Adipocyte (in vitro differentiated cells): ENCODE results near the gene PITPNM3.
A peak's percentile ranks its signal among the peaks of the same experiment; 100 is the strongest.

ENCODE experiments used
- DNase-seq: peaks from one replicate; pipeline ENCODE4 v3.0.0-alpha.2; 2015; ENCODE audit warnings: low read depth
- H3K27me3 ChIP-seq: replicated peaks from 2 replicates; pipeline ENCODE4 v1.7.0; 2013; ENCODE audit warnings: mild to moderate bottlenecking, low read length, moderate library complexity; ENCODE audit not compliant: control insufficient read depth, insufficient read depth
- H3K36me3 ChIP-seq: 2 replicates; pipeline ENCODE4 v1.7.0; 2013; ENCODE audit warnings: low read length, mild to moderate bottlenecking, moderate library complexity; ENCODE audit not compliant: control insufficient read depth, insufficient read depth, severe bottlenecking
- H3K4me1 ChIP-seq: 2 replicates; pipeline ENCODE4 v1.7.0; 2013; ENCODE audit warnings: mild to moderate bottlenecking, low read length, moderate library complexity; ENCODE audit not compliant: control insufficient read depth, insufficient read depth
- H3K4me3 ChIP-seq: 2 replicates; pipeline ENCODE4 v1.7.0; 2013; ENCODE audit warnings: mild to moderate bottlenecking, low read length, moderate library complexity
- H3K9ac ChIP-seq: 2 replicates; pipeline ENCODE4 v1.7.0; 2013; ENCODE audit warnings: mild to moderate bottlenecking, low read length, moderate library complexity
- H3K9me3 ChIP-seq: 2 replicates; pipeline ENCODE4 v1.7.0; 2013; ENCODE audit warnings: mild to moderate bottlenecking, low read length, moderate library complexity; ENCODE audit not compliant: control insufficient read depth

The PITPNM3 gene

DNA sequence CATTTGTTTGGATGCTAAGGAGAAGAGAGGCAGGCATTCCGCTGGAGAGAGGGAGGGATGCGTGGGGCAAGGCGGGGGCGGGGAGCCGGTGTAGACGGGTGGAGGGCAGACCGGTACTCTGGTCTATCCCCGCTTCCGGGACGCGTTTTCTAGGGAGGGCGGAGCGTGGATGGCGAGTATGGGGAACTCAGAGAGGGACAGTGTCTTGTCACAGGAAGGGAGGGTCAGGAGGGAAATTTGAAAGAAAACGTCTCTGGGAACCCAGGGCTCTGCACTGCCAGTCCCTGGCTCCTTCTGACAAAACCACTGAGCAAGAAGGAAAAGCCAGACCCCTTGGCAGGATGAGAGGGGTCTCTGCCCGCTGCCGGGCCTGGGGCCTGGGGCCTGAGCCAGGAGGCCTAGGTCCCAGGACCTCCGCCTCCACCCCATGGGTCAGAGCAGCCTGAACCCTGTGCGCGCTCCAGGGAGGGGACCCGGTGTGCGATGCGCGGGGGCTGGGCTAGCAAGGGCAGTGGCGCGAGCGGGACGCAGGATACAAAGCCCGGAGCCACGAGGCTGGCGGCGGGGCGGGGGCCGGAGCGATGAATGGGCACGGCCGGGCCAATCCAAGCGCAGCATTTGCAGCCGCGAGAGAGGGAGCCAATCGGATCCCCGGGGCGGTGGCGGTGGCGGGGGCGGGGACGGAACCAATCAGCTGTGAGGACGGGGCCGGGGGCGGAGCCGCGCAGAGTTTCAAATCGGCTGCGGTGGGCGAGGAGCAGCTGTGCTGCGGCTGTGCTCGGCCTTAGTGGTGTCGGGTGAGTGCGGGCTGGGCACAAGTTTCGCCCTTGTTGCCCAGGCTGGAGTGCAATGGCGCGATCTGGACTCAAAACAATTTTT is 112.4 kb downstream of the PITPNM3 start, which contains the start of gene PIMREG:
Gene PIMREG (plus strand): TSS at position 764 of the 879 bp plus-strand sequence. CDS start 656 bp downstream, outside the sequence.
- peak; percentile 99 for DNase-seq

DNA sequence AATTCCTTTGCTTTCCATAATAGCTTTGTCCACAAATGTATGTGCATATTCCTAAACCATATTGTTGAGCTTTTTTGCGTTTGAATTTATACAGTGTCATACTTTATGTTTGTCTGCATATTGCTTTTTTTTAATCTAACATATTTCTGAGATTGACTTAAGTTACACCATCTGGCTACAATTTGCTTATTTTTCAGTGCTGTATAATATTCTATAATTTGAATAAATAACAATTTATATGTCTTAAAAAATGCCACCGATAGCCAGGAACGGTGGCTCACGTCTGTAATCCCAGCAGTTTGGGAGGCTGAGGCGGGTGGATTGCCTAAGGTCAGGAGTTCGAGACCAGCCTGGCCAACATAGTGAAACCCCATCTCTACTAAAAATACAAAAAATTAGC is 113.6 kb downstream of the PITPNM3 start:
- no peak for DNase-seq
- no peaks in the 10 kb centered on the region for H3K36me3 ChIP-seq
- H3K4me3 ChIP-seq = no peak overlapping the region
- H3K9me3 ChIP-seq = no peaks in the 10 kb centered on the region
- peaks cover 3% of the 10 kb centered on the region for H3K27me3 ChIP-seq
- peaks cover 6% of the 10 kb centered on the region for H3K4me1 ChIP-seq
- no peak overlapping the region for H3K9ac ChIP-seq

More for the DNA sequence above, 112.4 kb downstream of the PITPNM3 start, which contains the start of gene PIMREG:
- H3K36me3 ChIP-seq = no peaks in the 10 kb centered on the region
- H3K4me3 ChIP-seq = peak within 1 kb of the TSS; percentile 87
- H3K9ac ChIP-seq = peak within 1 kb of the TSS; percentile 83
- H3K27me3 ChIP-seq = no peaks in the 10 kb centered on the region
- peaks cover 6% of the 10 kb centered on the region for H3K4me1 ChIP-seq
- H3K9me3 ChIP-seq = no peaks in the 10 kb centered on the region

DNA sequence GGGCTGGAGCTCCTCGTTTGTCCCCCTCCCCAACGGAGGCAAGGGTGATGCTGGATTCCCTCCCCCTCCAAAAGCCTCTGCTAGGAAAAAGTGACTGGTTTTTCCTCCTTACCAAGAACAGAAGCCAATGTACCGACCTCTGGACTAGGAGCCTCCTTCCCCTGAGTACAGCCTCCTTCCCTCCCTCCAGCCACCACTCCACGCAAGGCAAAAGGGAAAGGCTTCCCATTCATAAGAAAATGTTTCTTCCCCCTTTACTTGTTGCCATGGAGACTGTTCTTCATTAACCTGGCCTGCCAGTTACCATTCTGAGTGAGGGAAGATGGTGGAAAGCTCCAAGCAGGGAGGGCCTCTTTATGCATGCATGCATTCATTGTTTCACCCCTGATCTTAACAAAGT is 116.4 kb downstream of the PITPNM3 start:
- H3K4me1 ChIP-seq = peaks cover 6% of the 10 kb centered on the region
- H3K9me3 ChIP-seq = no peaks in the 10 kb centered on the region
- peaks cover 17% of the 10 kb centered on the region for H3K27me3 ChIP-seq
- H3K9ac ChIP-seq = no peak overlapping the region
- no peak overlapping the region for H3K4me3 ChIP-seq
- H3K36me3 ChIP-seq = no peaks in the 10 kb centered on the region
- DNase-seq = no peak

DNA sequence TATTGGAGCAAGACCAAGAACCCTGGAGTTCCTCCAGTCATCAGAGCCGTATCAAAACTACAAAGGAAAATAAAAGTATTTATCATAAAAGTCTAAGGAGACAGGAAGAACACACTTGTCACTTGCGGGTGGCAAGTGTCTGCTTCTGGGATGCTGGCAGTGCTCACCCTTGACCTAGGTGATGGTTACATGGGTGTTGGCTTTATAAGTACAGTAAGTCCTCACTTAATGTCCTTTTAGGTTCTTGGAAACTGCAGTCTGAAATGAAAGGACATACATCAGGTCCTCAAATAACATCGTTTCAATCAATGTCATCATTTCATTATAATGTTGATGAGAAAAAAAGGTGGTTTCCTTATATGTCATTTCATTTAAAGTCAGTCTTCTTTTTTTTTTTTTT is 118.4 kb downstream of the PITPNM3 start:
- DNase-seq = no peak
- Histone ChIP-seq H3K4me1 (no peaks in the 10 kb centered on the region), H3K36me3 (no peaks in the 10 kb centered on the region), H3K9me3 (no peaks in the 10 kb centered on the region), H3K4me3 (no peak overlapping the region), H3K9ac (no peak overlapping the region), H3K27me3 (peaks cover 17% of the 10 kb centered on the region)

DNA sequence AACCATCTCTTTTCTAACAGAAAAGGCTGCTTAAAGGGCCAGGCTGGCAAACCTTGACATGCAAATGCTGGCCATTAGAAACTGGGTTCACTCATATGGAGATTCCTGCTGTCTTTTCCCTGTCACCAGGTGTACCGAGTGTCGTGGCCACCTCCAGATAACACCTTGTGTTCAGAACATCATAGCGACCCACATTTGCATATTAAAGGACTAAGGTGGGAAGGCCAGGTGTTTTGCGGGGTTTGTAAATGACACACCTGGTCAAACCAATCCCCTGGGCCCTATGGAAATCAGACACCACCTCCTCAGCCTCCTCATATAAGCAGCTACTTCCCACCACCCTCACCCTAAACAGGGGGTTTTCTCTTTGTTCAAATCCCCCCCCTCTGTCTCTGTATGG is 118.9 kb downstream of the PITPNM3 start:
- no peak for DNase-seq
- H3K9ac ChIP-seq = no peak overlapping the region
- H3K4me1 ChIP-seq = no peaks in the 10 kb centered on the region
- no peaks in the 10 kb centered on the region for H3K9me3 ChIP-seq
- H3K4me3 ChIP-seq = no peak overlapping the region
- no peaks in the 10 kb centered on the region for H3K36me3 ChIP-seq
- H3K27me3 ChIP-seq = peaks cover 17% of the 10 kb centered on the region

DNA sequence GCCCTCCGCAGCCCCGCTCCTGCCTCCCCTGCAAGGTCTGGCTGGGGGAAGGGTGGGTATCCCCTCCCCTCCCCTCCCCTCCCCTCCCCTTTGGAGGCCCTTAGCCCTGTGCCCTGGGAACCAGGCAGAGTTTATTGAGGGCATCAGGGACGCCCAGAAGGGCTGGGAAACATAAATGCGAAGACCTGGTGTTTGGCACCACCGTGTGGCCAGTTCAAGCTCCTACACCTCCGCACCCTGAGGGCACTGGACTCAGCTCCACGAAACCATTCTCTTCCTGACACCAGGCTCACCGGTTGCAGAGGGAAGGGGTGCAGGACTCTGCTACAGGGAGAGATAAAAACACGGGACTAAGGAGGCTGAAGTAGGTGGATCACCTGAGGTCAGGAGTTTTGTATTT is 120.4 kb downstream of the PITPNM3 start:
- H3K36me3 ChIP-seq = no peaks in the 10 kb centered on the region
- peaks cover 20% of the 10 kb centered on the region for H3K27me3 ChIP-seq
- H3K9ac ChIP-seq = no peak overlapping the region
- DNase-seq = peak; percentile 87
- no peaks in the 10 kb centered on the region for H3K9me3 ChIP-seq
- H3K4me1 ChIP-seq = no peaks in the 10 kb centered on the region
- H3K4me3 ChIP-seq = no peak overlapping the region

DNA sequence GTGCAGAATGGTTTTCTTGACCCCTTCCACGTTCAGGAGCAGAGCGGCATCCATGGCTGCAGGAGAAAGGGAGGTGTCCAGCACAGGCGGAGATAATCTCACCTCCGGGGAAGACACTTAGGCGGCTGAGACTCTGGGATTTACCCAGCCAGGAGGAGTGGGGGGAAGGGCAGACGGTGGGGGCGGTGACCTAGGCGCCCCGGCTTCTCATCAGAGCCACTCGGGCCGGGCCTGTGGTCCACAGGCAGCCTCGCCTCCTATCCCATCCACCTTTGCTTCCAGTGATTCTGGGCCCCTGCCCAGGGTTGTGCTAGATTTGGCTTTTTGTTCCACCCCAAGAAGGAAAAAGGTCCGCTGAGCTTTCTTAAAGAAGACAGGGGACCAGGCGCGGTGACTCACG is 121.3 kb downstream of the PITPNM3 start, which contains the start of gene AIPL1:
Gene AIPL1 (minus strand): TSS at position 71 of the 400 bp plus-strand sequence. CDS start 17 bp downstream, at position 54.
- Histone ChIP-seq H3K4me3 (no peak within 1 kb of the TSS), H3K36me3 (no peaks in the 10 kb centered on the region), H3K9ac (no peak within 1 kb of the TSS), H3K27me3 (peaks cover 20% of the 10 kb centered on the region), H3K4me1 (no peaks in the 10 kb centered on the region), H3K9me3 (peaks cover 3% of the 10 kb centered on the region)
- DNase-seq = no peak

DNA sequence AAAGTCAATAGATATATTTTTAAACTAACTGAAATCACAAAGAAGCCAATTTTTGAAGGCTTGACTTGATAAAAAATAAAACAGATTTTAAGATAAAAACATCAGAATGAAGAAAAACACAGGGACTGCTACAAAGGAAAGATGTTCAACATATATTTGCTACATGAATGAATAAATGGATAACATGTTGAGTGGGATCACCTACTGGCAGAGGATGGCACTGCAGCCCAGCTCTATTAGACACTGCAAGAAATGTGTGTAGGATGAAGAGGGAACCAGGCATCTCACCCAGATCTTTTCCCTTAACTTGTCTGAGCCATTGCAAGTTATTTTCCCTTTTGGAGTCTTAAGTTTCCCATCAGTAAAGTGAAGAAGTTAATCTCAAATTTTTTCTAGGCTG is 125.6 kb downstream of the PITPNM3 start:
- H3K4me1 ChIP-seq = peaks cover 3% of the 10 kb centered on the region
- H3K4me3 ChIP-seq = no peak overlapping the region
- H3K27me3 ChIP-seq = peaks cover 4% of the 10 kb centered on the region
- peaks cover 3% of the 10 kb centered on the region for H3K9me3 ChIP-seq
- no peaks in the 10 kb centered on the region for H3K36me3 ChIP-seq
- no peak for DNase-seq
- H3K9ac ChIP-seq = no peak overlapping the region

DNA sequence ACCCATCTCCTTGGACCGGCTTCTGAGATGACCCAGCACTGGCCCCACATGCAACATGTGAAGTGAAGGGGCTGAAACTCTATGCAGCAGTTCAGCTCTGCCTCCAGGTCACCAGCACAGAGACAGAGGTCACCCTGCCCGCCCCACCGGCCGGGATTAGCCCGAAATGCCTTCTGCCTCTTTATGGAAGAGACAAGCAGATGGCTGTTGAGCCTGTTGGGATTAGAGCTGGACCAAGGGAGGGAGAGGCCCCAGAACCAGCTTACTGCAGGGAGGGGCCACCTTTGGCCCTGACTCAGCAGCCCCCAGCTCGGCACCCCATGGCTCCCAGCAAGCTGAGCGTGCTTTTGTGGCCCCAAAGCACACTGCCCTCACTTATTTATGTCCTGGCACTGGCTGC is 127.1 kb downstream of the PITPNM3 start:
- Histone ChIP-seq H3K9ac (no peak overlapping the region), H3K36me3 (no peaks in the 10 kb centered on the region), H3K9me3 (peaks cover 3% of the 10 kb centered on the region), H3K27me3 (peaks cover 4% of the 10 kb centered on the region), H3K4me1 (peaks cover 3% of the 10 kb centered on the region), H3K4me3 (no peak overlapping the region)
- DNase-seq = no peak

DNA sequence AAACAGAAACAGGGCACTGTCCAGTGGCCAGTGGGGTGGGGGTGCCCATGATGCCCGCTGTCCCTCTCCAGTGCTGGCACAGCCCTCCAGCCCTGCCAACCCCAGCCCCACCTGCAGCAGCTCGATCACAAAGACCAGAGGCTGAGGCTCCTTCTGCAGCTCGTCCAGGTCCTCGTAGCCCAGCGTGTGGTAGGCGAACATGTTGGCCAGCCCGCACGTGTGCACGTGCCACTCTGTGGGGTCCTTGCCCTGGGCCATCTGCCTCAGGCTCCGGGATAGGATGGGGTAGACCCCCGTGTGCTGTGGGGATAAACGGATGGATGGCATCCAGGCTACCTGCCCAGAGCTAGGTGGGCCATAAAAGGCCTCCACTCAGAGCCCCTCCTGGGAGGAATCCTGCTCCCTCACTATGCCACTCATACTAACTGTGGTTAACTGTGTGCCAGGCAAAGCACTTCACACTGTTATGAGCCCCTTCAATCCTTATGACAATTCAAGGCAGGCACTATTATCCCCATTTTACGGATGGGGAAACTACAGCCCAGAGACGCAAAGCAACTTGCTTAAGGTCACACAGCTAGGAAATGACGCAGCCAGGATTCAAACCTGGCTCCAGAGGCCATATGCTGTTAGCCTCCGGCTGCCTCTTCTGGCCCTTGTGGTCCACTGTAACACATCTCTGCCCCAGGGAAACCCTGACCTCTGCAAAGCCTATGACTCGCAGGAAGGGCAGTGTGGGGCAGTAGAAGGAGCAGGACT is 128.0 kb downstream of the PITPNM3 start:
- DNase-seq = no peak
- Histone ChIP-seq H3K9ac (no peak overlapping the region), H3K27me3 (peaks cover 12% of the 10 kb centered on the region), H3K9me3 (peaks cover 3% of the 10 kb centered on the region), H3K36me3 (no peaks in the 10 kb centered on the region), H3K4me1 (peaks cover 3% of the 10 kb centered on the region), H3K4me3 (no peak overlapping the region)

DNA sequence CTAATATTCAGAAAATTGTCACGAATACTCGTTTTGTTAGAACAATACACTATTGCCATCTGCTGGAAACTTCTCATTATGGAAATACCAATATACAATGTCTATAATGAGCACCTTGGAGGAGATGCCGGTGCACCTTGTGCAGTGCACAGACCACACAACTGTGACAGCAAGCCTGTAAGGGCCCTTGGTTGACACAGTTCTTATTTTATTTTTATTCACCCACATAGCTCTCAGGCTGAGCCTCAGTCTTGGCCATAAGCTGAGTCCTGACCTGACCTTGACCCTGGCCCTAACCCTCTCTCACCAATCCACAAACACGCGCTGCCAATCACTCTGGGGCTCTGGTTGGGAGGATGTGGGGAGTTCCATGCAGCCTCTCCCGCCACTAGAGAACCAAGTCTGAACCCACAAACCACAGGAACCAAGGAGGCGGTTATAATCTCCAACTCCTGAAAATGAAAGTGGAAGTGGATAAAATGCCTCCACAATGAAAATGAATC is 129.0 kb downstream of the PITPNM3 start:
- no peaks in the 10 kb centered on the region for H3K36me3 ChIP-seq
- peak overlapping the region; percentile 66 for H3K4me3 ChIP-seq
- peak; percentile 25 for DNase-seq
- peaks cover 3% of the 10 kb centered on the region for H3K9me3 ChIP-seq
- H3K9ac ChIP-seq = peak overlapping the region; percentile 47
- H3K27me3 ChIP-seq = peaks cover 13% of the 10 kb centered on the region
- peaks cover 3% of the 10 kb centered on the region for H3K4me1 ChIP-seq
